Fibroblast of skin of left quadriceps (primary cell): ENCODE data around the gene C12orf75.
A peak's percentile ranks its signal among the peaks of the same experiment; 100 is the strongest.
"Not testable (repeated sequence)": the region's sequence is repeated elsewhere in the genome, so short reads cannot be mapped to it uniquely, and the experiment has no call there.

Experiments
- DNase-seq, 2 experiments: peaks; one replicate each; pipeline ENCODE4 v3.0.0-alpha.2; 2013; ENCODE audit warnings: low read depth in 2 of 2

The C12orf75 gene

GRCh38 chr12:105336411-105336810 lies 5.9 kb downstream of the C12orf75 start:
- DNase-seq, result no peak

DNA sequence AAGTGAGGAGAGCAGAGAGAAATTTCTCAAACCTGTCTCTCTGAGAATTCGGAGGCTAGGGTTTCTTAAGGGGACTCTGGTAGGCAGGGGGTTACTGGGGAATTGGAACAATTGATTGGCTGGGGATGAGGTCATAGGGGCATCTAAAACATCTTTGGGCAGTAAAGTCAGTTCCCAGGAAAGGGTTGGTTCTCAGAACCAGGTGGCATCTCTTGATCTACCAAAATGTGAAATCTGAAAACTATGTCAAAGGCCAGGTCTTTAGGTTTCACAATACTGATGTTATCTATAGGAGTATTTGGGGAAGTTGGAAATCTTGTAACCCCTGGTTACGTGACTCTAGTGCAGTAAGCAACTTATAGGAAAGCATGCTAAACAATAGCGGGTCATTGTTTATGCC lies 6.9 kb downstream of the C12orf75 start:
- DNase-seq, result no peak

GRCh38 chr12:105338966-105339365 lies 8.5 kb downstream of the C12orf75 start:
- no peak for DNase-seq

GRCh38 chr12:105341010-105341409 lies 10.5 kb downstream of the C12orf75 start:
- no peak for DNase-seq

DNA sequence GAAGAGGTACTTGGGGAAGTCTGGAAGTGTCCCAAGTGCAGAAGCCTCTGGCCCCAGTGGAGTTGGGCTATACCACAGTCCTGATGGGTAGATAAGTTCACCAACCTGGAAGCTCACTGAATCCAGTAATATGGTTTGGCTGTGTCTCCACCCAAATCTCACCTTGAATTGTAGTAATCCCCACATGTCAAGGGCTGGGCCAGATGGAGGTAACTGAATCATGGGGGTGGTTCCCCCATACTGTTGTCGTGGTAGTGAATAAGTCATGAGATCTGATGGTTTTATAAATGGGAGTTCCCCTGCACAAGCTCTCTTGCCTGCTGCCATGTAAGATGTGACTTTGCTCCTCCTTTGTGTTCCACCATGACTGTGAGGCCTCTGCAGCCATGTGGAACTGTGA lies 11.1 kb downstream of the C12orf75 start:
- DNase-seq, result not testable (repeated sequence)

DNA sequence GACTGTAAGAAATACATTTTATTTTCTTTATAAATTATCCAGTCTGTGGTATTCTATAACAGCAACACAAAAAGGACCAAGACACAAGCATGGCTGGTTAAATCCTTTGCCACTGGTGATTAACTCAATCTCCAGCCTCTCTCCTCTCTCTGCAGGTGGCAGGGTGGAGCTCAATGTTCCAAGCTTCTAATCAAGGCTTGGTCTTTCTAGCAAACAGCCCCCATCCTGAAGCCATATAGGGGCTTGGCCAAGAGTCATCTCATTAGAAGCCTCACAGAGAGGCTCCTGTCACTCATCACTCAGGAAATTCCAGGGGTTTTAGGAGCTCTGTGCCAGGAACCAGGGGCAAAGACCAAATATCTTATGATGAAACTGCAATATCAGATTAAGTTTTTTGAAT lies 12.0 kb downstream of the C12orf75 start:
- DNase-seq, result no peak

DNA sequence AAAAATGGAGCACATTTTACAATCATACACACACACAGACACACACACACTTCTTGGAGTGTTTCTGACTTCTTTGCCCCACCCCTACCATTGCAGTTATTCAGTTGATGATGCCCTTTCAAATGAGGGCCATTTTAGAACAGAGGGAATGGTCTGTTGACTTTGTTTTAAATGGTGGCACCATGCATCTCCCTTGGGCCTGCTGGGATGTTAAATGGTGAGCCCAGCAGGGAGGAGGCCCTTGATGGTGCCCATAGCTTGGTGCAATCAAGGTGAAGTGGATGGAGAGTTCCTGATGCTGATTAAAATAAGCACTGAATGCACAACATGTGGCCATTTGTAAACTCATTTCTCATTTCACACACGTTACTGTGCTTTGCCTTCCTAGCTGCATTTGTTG lies 13.3 kb downstream of the C12orf75 start:
- DNase-seq, result no peak

GRCh38 chr12:105347499-105347898 lies 17.0 kb downstream of the C12orf75 start:
- no peak for DNase-seq

GRCh38 chr12:105348142-105348541 lies 17.7 kb downstream of the C12orf75 start:
- DNase-seq, result no peak

GRCh38 chr12:105348561-105348960 lies 18.1 kb downstream of the C12orf75 start:
- DNase-seq, result no peak

DNA sequence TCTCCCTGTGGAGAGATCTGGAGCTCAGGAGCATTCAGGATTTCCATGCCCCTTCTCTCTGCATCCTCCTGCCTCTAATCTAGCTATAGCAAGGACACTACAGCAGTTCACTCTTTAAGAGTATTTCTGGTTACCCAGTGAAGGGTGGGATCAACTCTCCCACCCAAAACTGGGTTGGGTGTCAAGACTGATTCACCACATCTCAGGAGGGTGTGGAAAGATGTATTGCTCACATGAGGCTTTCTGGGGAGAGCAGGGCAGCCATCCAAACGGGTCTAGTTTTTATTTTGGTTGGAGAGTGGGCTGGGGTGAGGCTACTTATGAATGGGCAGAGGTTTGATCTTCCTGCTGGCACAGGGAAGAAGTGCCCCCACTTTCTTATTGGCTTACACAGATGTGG lies 18.6 kb downstream of the C12orf75 start:
- DNase-seq, result no peak

- no peak for DNase-seq
Observed at GRCh38 chr12:105351523-105351922, 21.0 kb downstream of the C12orf75 start.

DNA sequence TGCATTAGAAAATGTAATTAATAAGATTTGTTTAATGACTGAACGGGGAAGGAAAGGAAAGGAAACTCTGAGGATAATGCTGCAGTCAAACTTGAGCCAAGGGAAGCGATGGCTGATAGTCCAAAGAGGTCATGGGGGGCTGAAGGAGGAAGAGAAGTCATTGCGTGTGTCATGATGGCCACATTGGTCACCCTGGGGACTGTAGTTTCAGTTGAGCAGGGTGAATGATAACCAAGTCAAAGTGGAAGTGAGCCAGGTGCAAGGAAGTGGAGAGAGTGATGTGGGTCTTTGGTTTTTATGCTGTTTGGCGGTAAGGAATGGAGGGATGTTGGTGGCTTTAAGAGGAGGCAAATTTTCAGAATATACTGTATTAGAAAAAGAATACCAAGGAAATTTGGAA lies 21.6 kb downstream of the C12orf75 start:
- DNase-seq, result no peak

GRCh38 chr12:105352940-105353635 lies 22.6 kb downstream of the C12orf75 start:
- no peak for DNase-seq

GRCh38 chr12:105355752-105356151 lies 25.3 kb downstream of the C12orf75 start:
- DNase-seq, result no peak

DNA sequence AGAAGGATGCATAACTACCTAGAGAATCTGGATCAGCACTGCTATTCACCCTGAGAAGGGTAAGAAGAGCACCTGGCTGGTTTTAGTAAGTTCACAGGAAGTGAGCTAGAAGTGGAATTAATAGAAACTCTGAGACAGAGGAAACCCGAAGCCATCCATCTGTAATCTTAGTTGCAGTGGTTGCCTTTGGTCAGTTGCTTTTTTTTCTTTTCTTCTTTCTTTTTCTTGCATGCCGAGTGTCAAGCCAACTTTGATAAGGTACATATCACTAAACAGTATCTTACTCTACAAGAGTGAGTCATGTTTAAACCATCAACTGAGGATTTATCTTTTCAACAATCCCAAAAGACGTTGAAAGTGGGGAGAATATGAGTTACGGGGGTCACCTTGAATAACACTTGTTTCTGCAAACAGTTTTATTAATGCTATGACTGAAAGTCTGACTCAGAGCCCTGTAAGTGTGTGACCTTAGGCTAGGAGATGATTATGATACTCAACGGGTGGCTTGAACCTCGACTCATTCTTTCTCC lies 26.7 kb downstream of the C12orf75 start:
- no peak for DNase-seq

DNA sequence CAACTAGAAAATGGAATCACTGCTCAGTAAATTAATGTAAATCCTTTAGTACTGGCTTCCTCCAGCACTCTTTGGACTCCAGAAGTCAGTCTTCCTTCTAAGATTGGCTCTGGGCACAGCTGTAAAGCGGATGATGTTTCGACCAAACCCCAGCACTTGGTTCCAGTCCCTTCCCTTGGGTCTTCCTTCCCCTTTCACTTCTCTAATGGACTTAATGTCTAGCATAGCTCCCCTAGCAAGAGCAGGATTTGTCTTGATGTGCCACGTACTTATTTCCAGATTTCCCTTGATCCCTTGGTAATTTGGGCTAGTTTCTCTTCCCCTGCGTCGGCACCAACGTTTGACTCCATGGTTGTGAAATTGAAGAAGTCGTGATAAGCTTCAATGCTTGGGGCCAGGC lies 28.3 kb downstream of the C12orf75 start:
- DNase-seq, result no peak

DNA sequence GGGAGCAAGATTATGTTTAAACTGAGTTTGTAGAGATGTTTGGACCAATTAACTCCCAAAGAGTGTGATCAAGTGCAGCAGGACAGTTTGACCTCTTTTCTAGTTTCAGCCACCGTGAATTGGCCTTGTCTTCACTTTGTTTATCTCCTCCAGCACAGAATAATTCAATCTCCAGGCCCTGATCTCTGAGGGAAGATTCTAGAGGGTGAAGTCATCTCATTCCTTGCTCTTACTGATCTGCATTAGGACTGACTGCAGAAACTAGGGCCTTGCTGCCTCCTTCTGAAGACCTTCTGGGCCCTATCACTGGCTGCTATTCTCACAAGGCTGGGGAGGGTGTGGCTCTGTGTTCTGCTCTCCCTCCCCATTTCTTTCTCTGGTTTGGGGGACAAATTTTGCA lies 29.4 kb downstream of the C12orf75 start:
- no peak for DNase-seq

DNA sequence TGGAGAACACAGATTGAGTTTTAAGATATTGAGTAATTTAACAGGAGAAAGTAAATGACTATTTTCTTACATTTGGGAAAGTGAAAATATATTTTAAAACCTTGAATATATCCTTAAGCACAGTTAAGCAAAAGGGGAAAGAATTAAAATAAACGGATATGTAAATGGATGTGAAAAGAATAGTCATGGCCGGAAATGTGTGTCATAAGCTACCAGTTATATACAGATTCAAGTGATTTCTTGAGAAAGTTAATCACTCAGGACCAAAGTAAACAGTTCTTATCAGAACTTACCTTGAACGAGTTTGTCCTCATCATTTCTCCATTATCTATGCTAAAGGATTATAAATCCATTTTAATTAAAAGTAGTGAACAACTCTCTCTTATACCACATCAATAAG lies 33.4 kb downstream of the C12orf75 start:
- DNase-seq, result no peak

- DNase-seq, result no peak
Observed at GRCh38 chr12:105365231-105365630, 34.7 kb downstream of the C12orf75 start.

- no peak for DNase-seq
Observed at GRCh38 chr12:105368047-105368646, 37.7 kb downstream of the C12orf75 start.

DNA sequence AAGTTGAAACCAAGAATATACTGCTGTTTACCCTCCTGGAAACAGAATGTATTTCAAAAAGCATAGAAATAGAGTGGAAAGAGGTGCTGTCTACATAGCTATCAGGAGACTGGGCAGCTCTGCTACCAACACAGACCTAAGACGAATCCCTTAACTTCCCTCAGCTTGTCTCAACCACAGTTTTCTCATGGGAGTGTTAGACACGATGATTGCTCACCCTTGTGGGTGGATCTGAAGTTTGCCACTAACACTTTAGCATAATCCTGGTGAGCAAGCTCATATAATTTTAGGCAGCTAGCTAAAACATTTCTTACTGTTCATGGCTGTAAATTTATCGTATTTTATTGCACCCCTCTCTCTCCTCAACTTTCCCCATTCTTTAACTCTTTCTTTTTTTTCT lies 38.5 kb downstream of the C12orf75 start:
- peak; percentile 37 to 50 for DNase-seq

DNA sequence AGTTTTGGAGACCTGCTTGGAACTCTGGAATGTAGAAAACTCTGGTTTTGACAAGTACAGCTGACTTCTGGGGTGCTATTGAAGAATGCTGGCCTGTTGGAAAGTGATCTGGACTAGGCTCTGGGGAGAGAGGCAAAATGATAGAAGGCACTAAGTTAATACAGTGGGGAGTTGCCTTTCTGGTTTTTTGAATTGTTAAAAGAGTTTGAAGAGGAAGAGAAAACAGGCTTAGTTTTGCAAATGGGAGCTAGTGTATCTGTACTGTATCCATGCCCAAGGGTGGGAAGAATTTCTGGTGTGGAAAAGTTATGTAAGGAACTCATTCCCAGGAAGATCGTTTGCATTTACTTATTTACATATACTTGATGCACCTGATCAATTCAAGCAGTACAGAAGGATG lies 43.8 kb downstream of the C12orf75 start:
- DNase-seq, result no peak

DNA sequence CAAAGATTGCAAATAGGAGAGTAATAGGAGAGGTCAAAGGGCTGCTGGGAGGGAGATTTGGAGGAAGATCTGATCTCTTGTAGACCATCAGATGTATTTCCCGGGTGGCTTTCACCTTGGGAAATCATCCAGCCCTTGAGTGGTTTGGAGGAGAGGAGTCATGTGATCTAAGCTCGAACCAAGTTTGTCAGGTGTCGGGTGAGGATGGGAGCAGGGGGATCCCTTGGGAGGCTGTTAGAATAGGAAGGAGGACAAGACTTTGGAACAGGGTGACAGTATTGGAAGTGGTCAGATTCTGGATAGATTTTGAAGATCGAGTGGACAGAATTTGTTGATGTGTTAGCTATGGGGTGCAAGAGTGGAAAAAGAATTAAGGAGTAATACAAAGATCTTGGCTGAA lies 46.6 kb downstream of the C12orf75 start:
- DNase-seq, result no peak
